ENCODE results near the gene CSF1R.

CSF1R gene

DNA sequence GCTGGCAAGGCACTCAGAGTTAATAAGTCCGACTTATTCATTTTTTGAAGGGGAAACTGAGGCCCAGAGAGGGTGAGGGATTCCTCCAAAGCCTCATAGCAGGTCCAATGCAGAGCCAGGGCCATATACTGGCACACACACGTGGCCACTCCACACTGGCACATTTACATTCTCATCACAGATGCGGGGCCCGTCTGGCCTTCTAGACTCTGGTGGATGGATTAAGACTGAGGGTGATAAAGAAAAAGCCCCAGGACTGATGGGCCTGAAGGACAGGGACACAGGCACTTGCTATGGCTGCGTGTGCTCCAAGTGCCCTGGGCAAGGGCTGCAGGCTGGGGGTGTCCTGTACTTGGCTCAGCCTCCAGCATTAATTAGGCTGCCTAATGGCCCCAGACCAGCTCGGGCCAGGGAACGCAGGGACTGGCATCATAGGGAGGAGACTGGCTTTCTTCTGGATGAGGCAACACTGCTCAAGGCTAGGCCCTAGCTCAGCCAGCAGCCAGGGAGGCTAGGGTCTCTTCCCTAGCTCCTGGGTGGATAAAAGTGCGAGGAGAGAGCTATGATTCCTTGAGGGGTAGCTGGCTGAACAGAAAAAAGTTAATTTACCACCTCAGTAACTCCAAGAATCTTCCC is 28.5 kb upstream of the CSF1R start:
- no peak for TF ChIP-seq POLR2A (IDR thresholded peaks at IDR 0.05; ENCODE audit: low read depth, low read length)
- FAIRE-seq, result no peak
- DNase-seq (ENCODE audit: insufficient read length, low spot score), result no peak

- DNase-seq (ENCODE audit: insufficient read length, low spot score), result no peak
- no peak for TF ChIP-seq POLR2A (IDR thresholded peaks at IDR 0.05; ENCODE audit: low read depth, low read length)
Measured at GRCh38 chr5:150114102-150114641, 27.8 kb upstream of the CSF1R start.

GRCh38 chr5:150113047-150113744 is 26.8 kb upstream of the CSF1R start:
- FAIRE-seq (no peak), DNase-seq (ENCODE audit: insufficient read length, low spot score) (no peak)
- TF ChIP-seq POLR2A (IDR thresholded peaks at IDR 0.05; ENCODE audit: low read depth, low read length), result no peak

More at GRCh38 chr5:150114102-150114641, 27.8 kb upstream of the CSF1R start:
- FAIRE-seq, result no peak

DNA sequence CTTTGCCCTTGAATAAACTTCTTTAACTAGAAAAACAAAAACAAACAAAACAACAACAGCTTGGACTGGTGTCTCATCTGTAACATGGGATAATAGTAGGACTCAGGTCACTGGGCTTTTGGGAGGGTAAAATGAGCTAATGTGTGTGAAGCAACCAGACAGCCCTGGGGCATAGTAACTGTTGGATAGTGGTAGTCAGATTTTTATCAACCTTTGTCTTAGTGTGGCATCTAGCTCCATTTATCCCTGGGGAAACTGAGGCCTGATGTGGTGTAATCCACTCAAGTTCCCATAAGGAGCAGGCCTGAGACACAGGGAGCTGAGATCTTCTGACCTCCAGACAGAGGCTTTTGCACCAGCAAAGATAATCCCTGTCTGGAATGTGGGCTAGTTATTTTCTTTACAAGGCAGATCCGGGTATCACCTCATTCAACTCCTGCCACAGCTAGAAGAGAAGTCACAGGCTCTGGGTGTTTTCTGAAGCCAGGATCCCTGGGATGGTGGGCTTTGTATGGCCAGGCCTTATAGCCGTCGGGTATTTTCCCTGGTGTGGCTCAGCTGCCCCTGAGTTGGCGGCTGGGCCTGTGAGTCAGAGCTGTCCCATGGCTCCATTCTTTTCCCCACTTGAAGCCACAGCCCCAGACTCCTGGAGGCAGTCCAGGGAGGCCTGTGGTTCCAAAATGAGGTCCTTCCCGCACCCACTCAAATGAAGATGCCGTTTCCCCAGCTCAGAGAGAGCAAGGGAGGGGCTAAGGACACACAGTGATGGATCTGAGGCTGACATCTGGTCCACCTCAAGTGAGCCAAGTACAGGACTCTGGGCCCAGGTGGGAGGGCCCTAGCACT is 26.1 kb upstream of the CSF1R start:
- peak; percentile 36 for FAIRE-seq
- no peak for TF ChIP-seq POLR2A (IDR thresholded peaks at IDR 0.05; ENCODE audit: low read depth, low read length)
- DNase-seq (ENCODE audit: insufficient read length, low spot score), result peak; percentile 83

GRCh38 chr5:150111122-150111521 is 24.8 kb upstream of the CSF1R start:
- DNase-seq (ENCODE audit: insufficient read length, low spot score) (no peak), FAIRE-seq (no peak)

GRCh38 chr5:150109921-150110320 is 23.6 kb upstream of the CSF1R start:
- TF ChIP-seq POLR2A (IDR thresholded peaks at IDR 0.05; ENCODE audit: low read depth, low read length), result no peak
- no peak for FAIRE-seq
- no peak for DNase-seq (ENCODE audit: insufficient read length, low spot score)

More at GRCh38 chr5:150111122-150111521, 24.8 kb upstream of the CSF1R start:
- TF ChIP-seq POLR2A (IDR thresholded peaks at IDR 0.05; ENCODE audit: low read depth, low read length), result no peak

GRCh38 chr5:150108711-150109514 is 22.6 kb upstream of the CSF1R start:
- DNase-seq (ENCODE audit: insufficient read length, low spot score) (no peak), FAIRE-seq (no peak)
- no peak for TF ChIP-seq POLR2A (IDR thresholded peaks at IDR 0.05; ENCODE audit: low read depth, low read length)

GRCh38 chr5:150107909-150108447 is 21.6 kb upstream of the CSF1R start:
- no peak for TF ChIP-seq POLR2A (IDR thresholded peaks at IDR 0.05; ENCODE audit: low read depth, low read length)
- DNase-seq (ENCODE audit: insufficient read length, low spot score), result no peak
- no peak for FAIRE-seq

DNA sequence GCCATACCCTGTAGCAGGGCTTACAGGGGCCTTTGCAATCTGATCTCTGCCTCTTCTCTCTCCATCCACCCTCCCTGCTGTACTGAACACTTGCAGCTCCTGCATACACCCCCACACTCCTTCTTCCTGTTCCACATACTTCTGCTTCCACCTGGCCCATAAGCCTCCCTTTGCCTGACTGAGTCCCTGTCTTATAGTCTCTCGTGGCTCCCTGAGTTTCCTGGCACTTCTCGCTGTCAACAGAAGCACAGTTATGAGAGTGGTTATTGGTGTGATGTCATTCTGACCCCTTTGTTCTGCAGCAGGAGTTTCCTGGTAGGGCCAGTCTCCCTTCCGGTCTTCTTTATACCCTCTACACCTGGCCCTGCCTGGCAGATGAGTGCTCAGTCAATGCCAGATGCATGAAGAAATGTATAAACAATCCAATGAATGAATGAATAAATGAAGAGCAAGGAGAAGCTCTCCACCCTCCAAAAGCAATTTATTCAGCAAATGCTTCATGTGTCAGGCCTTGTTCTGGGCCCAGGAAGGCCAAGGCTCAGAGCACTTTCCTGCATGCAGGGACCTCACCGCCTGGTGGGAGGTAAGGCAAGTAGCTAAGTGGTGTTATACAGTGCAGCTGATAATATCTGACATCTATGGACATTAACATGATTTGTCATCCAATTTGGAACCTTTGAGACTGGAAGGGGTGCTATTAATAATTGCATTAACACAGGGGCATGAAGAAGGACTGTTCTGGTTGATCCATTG is 20.5 kb upstream of the CSF1R start:
- DNase-seq (ENCODE audit: insufficient read length, low spot score) (no peak), FAIRE-seq (no peak)
- TF ChIP-seq POLR2A (IDR thresholded peaks at IDR 0.05; ENCODE audit: low read depth, low read length), result no peak

- FAIRE-seq (no peak), DNase-seq (ENCODE audit: insufficient read length, low spot score) (no peak)
- TF ChIP-seq POLR2A (IDR thresholded peaks at IDR 0.05; ENCODE audit: low read depth, low read length), result no peak
Measured at GRCh38 chr5:150105928-150106615, 19.7 kb upstream of the CSF1R start.

GRCh38 chr5:150104550-150104870 is 18.2 kb upstream of the CSF1R start:
- TF ChIP-seq POLR2A (IDR thresholded peaks at IDR 0.05; ENCODE audit: low read depth, low read length), result no peak
- FAIRE-seq, result no peak
- no peak for DNase-seq (ENCODE audit: insufficient read length, low spot score)

Data from H54 (cell line).